Keratinocyte (primary cell): ENCODE results near the gene PER2.

Source experiments
- CTCF ChIP-seq, 3 experiments: IDR thresholded peaks in 1 of 3; conservative IDR thresholded peaks in 1 of 3; optimal IDR thresholded peaks in 1 of 3; 2 replicates in 2 of 3; 3 replicates in 1 of 3; pipeline versions ENCODE3 to v1.5.1; 2011; ENCODE audit warnings: low read length in 3 of 3, mild to moderate bottlenecking in 3 of 3, moderate library complexity in 2 of 3, control low read depth in 1 of 3, inconsistent platforms in 1 of 3; ENCODE audit not compliant: insufficient read depth in 2 of 3; ENCODE audit errors: extremely low read depth in 1 of 3
- EZH2 ChIP-seq: IDR thresholded peaks from one replicate; pipeline ENCODE4 v1.6.1; 2012; ENCODE audit warnings: inconsistent platforms, mild to moderate bottlenecking, low read length, moderate library complexity

GRCh38 chr2:238286987-238287736, 1.2 kb downstream of the PER2 start:
- TF ChIP-seq CTCF (optimal IDR thresholded peaks at IDR 0.05 in 1 of 3, IDR thresholded peaks at IDR 0.05 in 1 of 3, conservative IDR thresholded peaks at IDR 0.05 in 1 of 3; ENCODE audit: extremely low read depth in 1 of 3, insufficient read depth in 2 of 3, low read length in 3 of 3) (no peak), EZH2 (no peak)
